CD14-positive monocyte (primary cell): ENCODE measurements around the gene PTPRN. TPM values are rescaled to one million over a fixed set of nuclear protein-coding genes. Genes with fewer than 3 reads are reported as not detected.
"Not testable (repeated sequence)": the region's sequence is repeated elsewhere in the genome, so short reads cannot be mapped to it uniquely, and the experiment has no call there.

ENCODE experiments used
- DNase-seq, 3 donors: peaks; one replicate each; pipeline ENCODE4 v3.0.0-alpha.2; 2011 to 2022
- H2AFZ ChIP-seq: 2 replicates; pipeline ENCODE4 v1.6.0; 2012; ENCODE audit warnings: mild to moderate bottlenecking, low read depth, low read length, inconsistent platforms; ENCODE audit not compliant: insufficient read depth, poor library complexity, severe bottlenecking
- H3K27ac ChIP-seq, 2 donors: 1 replicate in 1 of 2; 2 replicates in 1 of 2; pipeline ENCODE4 v1.5.1; 2012 to 2013; ENCODE audit warnings: low read length in 2 of 2, control low read depth in 1 of 2, inconsistent platforms in 1 of 2, low read depth in 1 of 2, mild to moderate bottlenecking in 1 of 2
- H3K27me3 ChIP-seq, 2 donors: one replicate each; pipeline versions ENCODE4 v1.6.0 to v1.6.1; 2011 to 2013; ENCODE audit warnings: low read length in 2 of 2; ENCODE audit not compliant: control insufficient read depth in 2 of 2, insufficient read depth in 2 of 2
- H3K36me3 ChIP-seq, 2 donors: replicated peaks in 1 of 2; 1 replicate in 1 of 2; 2 replicates in 1 of 2; pipeline versions ENCODE4 v1.5.1 to v1.6.1; 2012 to 2013; ENCODE audit warnings: low read length in 2 of 2, control low read depth in 1 of 2, inconsistent platforms in 1 of 2, mild to moderate bottlenecking in 1 of 2; ENCODE audit not compliant: insufficient read depth in 2 of 2, control insufficient read depth in 1 of 2
- H3K4me1 ChIP-seq, 2 donors: 1 replicate in 1 of 2; 2 replicates in 1 of 2; pipeline versions ENCODE4 v1.5.1 to v1.6.1; 2012 to 2013; ENCODE audit warnings: low read length in 2 of 2, control low read depth in 1 of 2, inconsistent platforms in 1 of 2, mild to moderate bottlenecking in 1 of 2, moderate library complexity in 1 of 2; ENCODE audit not compliant: insufficient read depth in 2 of 2, control insufficient read depth in 1 of 2
- H3K4me2 ChIP-seq: replicated peaks from 2 replicates; pipeline ENCODE3; 2012; ENCODE audit warnings: low read length, moderate library complexity, mild to moderate bottlenecking; ENCODE audit not compliant: poor library complexity, severe bottlenecking; ENCODE audit errors: extremely low read depth
- H3K4me3 ChIP-seq, 3 experiments: fragments of 200-600 bp in 1 of 3; sonication (generic) in 1 of 3; replicated peaks in 1 of 3; 1 replicate in 2 of 3; 2 replicates in 1 of 3; pipeline ENCODE4 v1.5.1; 2011 to 2013; ENCODE audit warnings: low read length in 3 of 3, mild to moderate bottlenecking in 3 of 3, control low read depth in 2 of 3, low read depth in 2 of 3, inconsistent platforms in 1 of 3, moderate library complexity in 1 of 3
- H3K79me2 ChIP-seq: 2 replicates; pipeline ENCODE4 v1.6.0; 2012; ENCODE audit warnings: mild to moderate bottlenecking, control low read depth, inconsistent platforms, low read length, moderate library complexity; ENCODE audit not compliant: insufficient read depth
- H3K9ac ChIP-seq: 2 replicates; pipeline ENCODE4 v1.6.0; 2017; ENCODE audit warnings: low read length, mild to moderate bottlenecking; ENCODE audit not compliant: insufficient read depth, poor library complexity, severe bottlenecking
- H3K9me3 ChIP-seq, 2 donors: replicated peaks in 1 of 2; 1 replicate in 1 of 2; 2 replicates in 1 of 2; pipeline versions ENCODE4 v1.5.1 to v1.6.1; 2012 to 2013; ENCODE audit warnings: low read length in 2 of 2, control low read depth in 1 of 2; ENCODE audit not compliant: control insufficient read depth in 1 of 2, insufficient read depth in 1 of 2
- H4K20me1 ChIP-seq: 2 replicates; pipeline ENCODE4 v1.6.0; 2012; ENCODE audit warnings: mild to moderate bottlenecking, low read length, control low read depth, moderate library complexity; ENCODE audit not compliant: insufficient read depth
- H3K27ac Mint-ChIP-seq, 7 donors: one replicate each; pipeline ENCODE4 v1.8.0; 2020; ENCODE audit warnings: mild to moderate bottlenecking in 7 of 7, mixed read lengths in 7 of 7, moderate library complexity in 6 of 7, inconsistent platforms in 2 of 7
- H3K27me3 Mint-ChIP-seq, 3 donors: one replicate each; pipeline ENCODE4 v1.8.0; 2021 to 2022; ENCODE audit warnings: low read depth in 3 of 3, mild to moderate bottlenecking in 3 of 3, mixed read lengths in 3 of 3, moderate library complexity in 3 of 3, inconsistent platforms in 1 of 3
- H3K36me3 Mint-ChIP-seq, 2 donors: one replicate each; pipeline ENCODE4 v1.8.0; 2020; ENCODE audit warnings: mixed read lengths in 2 of 2, inconsistent platforms in 1 of 2, mild to moderate bottlenecking in 1 of 2
- H3K4me1 Mint-ChIP-seq: one replicate; pipeline ENCODE4 v1.8.0; 2020; ENCODE audit warnings: mild to moderate bottlenecking, mixed read lengths
- H3K4me3 Mint-ChIP-seq, 2 donors: one replicate each; pipeline ENCODE4 v1.8.0; 2020; ENCODE audit warnings: mild to moderate bottlenecking in 2 of 2, mixed read lengths in 2 of 2, moderate library complexity in 1 of 2
- H3K9me3 Mint-ChIP-seq, 7 donors: one replicate each; pipeline ENCODE4 v1.8.0; 2020 to 2022; ENCODE audit warnings: mixed read lengths in 7 of 7, mild to moderate bottlenecking in 6 of 7, moderate library complexity in 6 of 7, inconsistent platforms in 2 of 7
- CTCF ChIP-seq: fragments of 200-600 bp; IDR thresholded peaks from one replicate; pipeline ENCODE4 v1.8.0; 2022; ENCODE audit warnings: antibody characterized with exemption, mild to moderate bottlenecking
- WGBS: methylation state at CpG from one replicate; pipeline ENCODE4 v1.1.5; 2013; ENCODE audit warnings: missing lambda C conversion rate; ENCODE audit not compliant: insufficient coverage; 5-methylcytosine and 5-hydroxymethylcytosine counted together
- intact Hi-C, 2 donors: fragments of 100-400 bp; cut with micrococcal nuclease; formaldehyde crosslinking; loops; one replicate each; pipeline versions ENCODE4 v1.15.0 to v1.15.1; 2023
- polyA plus RNA-seq, 3 donors: library from polyadenylated mRNA; depleted of rRNA in 1 of 3; unstranded in 2 of 3; stranded (reverse) in 1 of 3; fragments of 300-500 nt in 2 of 3; fragments of >200 nt in 1 of 3; fragmentation: Illumina TruSeq in 2 of 3; gene quantifications; 1 replicate in 2 of 3; 2 replicates in 1 of 3; pipeline ENCODE4 v1.2.3, GENCODE V29; 2012 to 2021

PTPRN gene
- polyA plus RNA-seq, 3 donors: not detected

DNA sequence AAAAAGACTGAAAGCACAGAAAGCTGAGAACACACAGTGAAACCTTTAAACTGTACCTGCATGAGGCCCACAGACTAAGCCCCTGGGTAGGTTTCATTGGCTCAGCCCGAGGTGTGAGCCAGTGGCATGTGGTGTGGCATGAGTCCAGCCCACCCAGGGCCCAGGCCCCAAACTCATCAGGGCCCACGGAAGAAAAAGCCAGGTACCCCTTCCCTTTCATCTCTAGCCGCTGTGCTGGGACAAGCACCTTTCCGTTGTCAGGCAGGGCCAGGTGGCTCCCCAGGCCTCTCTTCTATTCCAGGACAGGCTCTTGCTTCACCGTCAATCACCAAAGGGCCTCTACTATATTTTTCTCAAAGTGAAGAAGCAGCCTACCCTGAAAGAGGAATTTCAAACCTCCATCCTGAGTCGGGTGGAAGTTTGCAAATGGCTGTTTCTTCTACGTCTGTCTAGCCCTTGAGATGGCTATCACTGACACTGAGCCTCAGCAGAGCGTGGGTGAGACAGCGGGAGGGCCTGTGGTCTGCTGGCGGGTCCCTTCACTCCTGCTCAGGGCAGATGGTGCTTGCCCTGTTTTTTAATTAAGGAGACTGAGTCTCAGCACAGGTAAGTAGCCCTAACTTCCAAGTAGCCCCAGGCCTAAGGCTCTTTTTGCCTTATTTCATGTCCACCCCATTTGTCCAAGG, 21.5 kb downstream of the PTPRN start:
- intact Hi-C loops: no loop called here
- Histone ChIP-seq H3K9ac (no peak overlapping the region), H3K4me3 (no peak overlapping the region), H3K9me3 (no peaks in the 10 kb centered on the region), H4K20me1 (peaks cover 5% of the 10 kb centered on the region), H3K4me1 (no peaks in the 10 kb centered on the region), H3K79me2 (no peaks in the 10 kb centered on the region), H3K4me2 (no peak overlapping the region), H3K27ac (no peak overlapping the region), H3K27me3 (no peaks in the 10 kb centered on the region), H3K36me3 (peaks cover 31 to 34% of the 10 kb centered on the region in 2 donors), H2AFZ (no peak overlapping the region)
- H3K27me3 Mint-ChIP-seq: peaks cover 1 to 11% (median 8%) of the 10 kb centered on the region in 3 donors
- H3K36me3 Mint-ChIP-seq: peaks cover 34 to 35% of the 10 kb centered on the region in 2 donors
- H3K4me1 Mint-ChIP-seq: peaks cover 2% of the 10 kb centered on the region
- H3K9me3 Mint-ChIP-seq: peaks cover 0 to 1% (median 0%) of the 10 kb centered on the region in 7 donors
- H3K4me3 Mint-ChIP-seq: no peak overlapping the region
- peak overlapping the region in 1 of 7 donors; percentile 57 for H3K27ac Mint-ChIP-seq
- DNase-seq: no peak
- no peak for TF ChIP-seq CTCF
- whole genome bisulfite sequencing: 72% methylated on average over 8 of the region's 10 CpGs

GRCh38 chr2:219287116-219287440, 22.1 kb downstream of the PTPRN start:
- H3K9me3 ChIP-seq, intact Hi-C loops, H3K4me1 ChIP-seq, H3K9me3 Mint-ChIP-seq, H4K20me1 ChIP-seq, H2AFZ ChIP-seq, H3K27ac ChIP-seq, H3K4me1 Mint-ChIP-seq, H3K9ac ChIP-seq, H3K79me2 ChIP-seq, H3K4me3 Mint-ChIP-seq, H3K4me3 ChIP-seq, DNase-seq, H3K4me2 ChIP-seq, H3K27me3 ChIP-seq, H3K27me3 Mint-ChIP-seq, H3K27ac Mint-ChIP-seq: not testable (repeated sequence)
- 93% methylated on average over 1 of the region's 6 CpGs for WGBS
- peaks cover 38 to 39% of the 10 kb centered on the region in 2 donors for H3K36me3 ChIP-seq
- peaks cover 41% of the 10 kb centered on the region in 2 donors for H3K36me3 Mint-ChIP-seq
